HepG2 (cell line): ENCODE results near the gene KCTD4. TPM values are rescaled to one million over a fixed set of nuclear protein-coding genes. Genes with fewer than 3 reads are reported as not detected.

Source experiments
- ATAC-seq: fragments of 200-7000 bp; cut with Tn5 transposase; 3 replicates; pipeline ENCODE4 v1.9.1; 2020; ENCODE audit warnings: mild to moderate bottlenecking, moderate library complexity
- BruUV-seq: library from RNA; stranded (reverse); fragments of 400-500 nt; replicated peaks from 2 replicates; lab custom pipeline; 2021; lab: Mats Ljungman, UMichigan
- CTCF ChIA-PET: fragments of 300-600 bp; formaldehyde crosslinking; extraction: SDS; loops from one replicate; lab custom pipeline; 2021; ENCODE audit warnings: low total read pairs, inconsistent platforms, low intra/inter-chr PET ratio; lab: Yijun Ruan, JAX
- POLR2A ChIA-PET: fragments of 350-600 bp; sonication (Branson Sonifier 250); formaldehyde crosslinking; loops from one replicate; lab custom pipeline; 2020; ENCODE audit warnings: antibody characterized with exemption, inconsistent platforms; lab: Yijun Ruan, JAX
- DNase-seq: peaks from one replicate; pipeline ENCODE4 v3.0.0-alpha.2; 2015; ENCODE audit warnings: low spot score
- FAIRE-seq: peaks from 3 replicates; lab custom pipeline; 2011; peaks lifted over from hg19 to GRCh38; lab: Jason Lieb, UNC
- H2AFZ ChIP-seq: one replicate; pipeline ENCODE4 v1.6.1; 2011; ENCODE audit warnings: low read length, inconsistent platforms
- H3K27ac ChIP-seq: fragments of 300-600 bp; 3 replicates; pipeline ENCODE4 v1.8.0; 2011; ENCODE audit warnings: mixed run types, mild to moderate bottlenecking, mixed read lengths, low read length, inconsistent platforms; ENCODE audit not compliant: insufficient read depth; ENCODE audit errors: extremely low read length
- H3K27me3 ChIP-seq, 2 experiments: fragments of 200-600 bp in 1 of 2; 2 replicates in 1 of 2; 3 replicates in 1 of 2; pipeline versions ENCODE4 v1.6.0 to v1.8.0; 2011; ENCODE audit warnings: low read length in 2 of 2, mild to moderate bottlenecking in 2 of 2, moderate library complexity in 2 of 2, inconsistent platforms in 1 of 2; ENCODE audit not compliant: insufficient read depth in 2 of 2, control insufficient read depth in 1 of 2
- H3K36me3 ChIP-seq, 2 experiments: fragments of 200-600 bp in 1 of 2; replicated peaks in 1 of 2; 2 replicates in 1 of 2; 3 replicates in 1 of 2; pipeline versions ENCODE4 v1.5.1 to v1.8.0; 2011; ENCODE audit warnings: low read length in 2 of 2, inconsistent platforms in 1 of 2; ENCODE audit not compliant: insufficient read depth in 2 of 2, control insufficient read depth in 1 of 2
- H3K4me1 ChIP-seq: 2 replicates; pipeline ENCODE4 v1.5.1; 2012; ENCODE audit warnings: low read length, inconsistent platforms; ENCODE audit not compliant: insufficient read depth
- H3K4me2 ChIP-seq: 2 replicates; pipeline ENCODE4 v1.6.0; 2011; ENCODE audit warnings: low read depth, low read length, inconsistent platforms
- H3K4me3 ChIP-seq, 3 experiments: fragments of 200-600 bp in 1 of 3; sonication (generic), shearing (Covaris generic) in 1 of 3; replicated peaks in 1 of 3; 2 replicates each; pipeline ENCODE4 v1.5.1; 2011 to 2016; ENCODE audit warnings: low read length in 3 of 3, inconsistent platforms in 2 of 3, low read depth in 2 of 3, mild to moderate bottlenecking in 2 of 3, control low read depth in 1 of 3, mixed read lengths in 1 of 3; ENCODE audit not compliant: insufficient read depth in 1 of 3
- H3K79me2 ChIP-seq: one replicate; pipeline ENCODE4 v1.6.1; 2011; ENCODE audit warnings: low read length, inconsistent platforms; ENCODE audit not compliant: insufficient read depth
- H3K9ac ChIP-seq: 2 replicates; pipeline ENCODE4 v1.6.0; 2011; ENCODE audit warnings: mild to moderate bottlenecking, low read depth, low read length, inconsistent platforms; ENCODE audit not compliant: insufficient read depth
- H3K9me3 ChIP-seq: 2 replicates; pipeline ENCODE4 v1.5.1; 2012; ENCODE audit warnings: mild to moderate bottlenecking, low read length
- H4K20me1 ChIP-seq: 2 replicates; pipeline ENCODE4 v1.6.0; 2011; ENCODE audit warnings: inconsistent platforms, mild to moderate bottlenecking, low read length, moderate library complexity; ENCODE audit not compliant: insufficient read depth
- BRF2 ChIP-seq: sonication (generic); formaldehyde crosslinking; IDR thresholded peaks from 2 replicates; pipeline ENCODE4 v1.8.1; 2022; ENCODE audit warnings: mild to moderate bottlenecking, missing genetic modification reagents
- IKZF5 ChIP-seq: IDR thresholded peaks from 2 replicates; pipeline ENCODE4 v1.6.1; 2018; ENCODE audit warnings: missing genetic modification reagents, mild to moderate bottlenecking, missing compliant biosample characterization
- SMAD1 ChIP-seq: sonication (generic); formaldehyde crosslinking; IDR thresholded peaks from 2 replicates; pipeline ENCODE4 v1.4.0; 2020; ENCODE audit warnings: missing genetic modification reagents, low read depth, mild to moderate bottlenecking, borderline replicate concordance
- STAT6 ChIP-seq: sonication (generic); formaldehyde crosslinking; IDR thresholded peaks from 2 replicates; pipeline ENCODE4 v1.4.0; 2020; ENCODE audit warnings: missing genetic modification reagents, mild to moderate bottlenecking, borderline replicate concordance
- ZBTB42 ChIP-seq: sonication (generic); formaldehyde crosslinking; IDR thresholded peaks from 2 replicates; pipeline ENCODE4 v1.5.0; 2020; ENCODE audit warnings: mild to moderate bottlenecking, missing genetic modification reagents
- ZNF121 ChIP-seq: sonication (generic); formaldehyde crosslinking; IDR thresholded peaks from 2 replicates; pipeline ENCODE4 v1.5.0; 2020; ENCODE audit warnings: mild to moderate bottlenecking, missing genetic modification reagents
- ZNF607 ChIP-seq: sonication (generic); formaldehyde crosslinking; IDR thresholded peaks from 2 replicates; pipeline ENCODE4 v1.5.1; 2020; ENCODE audit warnings: missing genetic modification reagents, mild to moderate bottlenecking, borderline replicate concordance
- ZSCAN31 ChIP-seq: sonication (generic); formaldehyde crosslinking; IDR thresholded peaks from 2 replicates; pipeline ENCODE4 v1.5.0; 2020; ENCODE audit warnings: low read depth, mild to moderate bottlenecking, missing genetic modification reagents
- WGBS: methylation state at CpG from one replicate; pipeline ENCODE4 v1.1.6; 2017; ENCODE audit warnings: low lambda C conversion rate; 5-methylcytosine and 5-hydroxymethylcytosine counted together
- in situ Hi-C: cut with HindIII; loops from 2 replicates; pipeline ENCODE4 v1.10.0; 2017; ENCODE audit warnings: low pct_unique_long_range_greater_than_20kb; ENCODE audit not compliant: extremely low pct_ligation_motif_present
- intact Hi-C: fragments of 100-400 bp; cut with micrococcal nuclease; formaldehyde crosslinking; loops from one replicate; pipeline ENCODE4 v1.10.0; 2022; ENCODE audit not compliant: unreplicated experiment
- polyA plus RNA-seq, 8 experiments: library from polyadenylated mRNA; depleted of rRNA in 3 of 8; stranded (reverse) in 7 of 8; unstranded in 1 of 8; fragments of >200 nt; fragmentation: Illumina TruSeq in 4 of 8; extraction: Trizol in 4 of 8; gene quantifications; 2 replicates each; pipeline versions ENCODE4 v1.2.1 to v1.2.3, GENCODE V29; 2011 to 2016; ENCODE audit warnings: low read depth in 4 of 8, missing spikeins in 1 of 8, mixed read lengths in 1 of 8; ENCODE audit not compliant: insufficient read depth in 1 of 8
- total RNA-seq, 5 experiments: library from RNA; depleted of rRNA; stranded (reverse); fragments of >200 nt; fragmentation: Illumina TruSeq; extraction: Trizol; gene quantifications; 2 replicates each; pipeline ENCODE4 v1.2.3, GENCODE V29; 2016; ENCODE audit warnings: low read depth in 1 of 5

The KCTD4 gene
- total and polyA plus RNA-seq, 2 of the 13 experiments (the other 11 are each of a cell fraction or from before 2014, with no cell fraction given), result not detected

GRCh38 chr13:45196096-45196495 lies 4.7 kb downstream of the KCTD4 start (continued):
- TF ChIP-seq ZNF607, result no peak

- Histone ChIP-seq H2AFZ (no peak overlapping the region), H3K27ac (no peak overlapping the region), H3K36me3 (peaks cover 1 to 4% of the 10 kb centered on the region in 2 experiments; a peak in 3 of 5 replicates), H3K9me3 (no peaks in the 10 kb centered on the region), H3K27me3 (no peaks in the 10 kb centered on the region), H3K4me3 (no peak overlapping the region), H3K4me2 (no peak overlapping the region), H3K4me1 (no peaks in the 10 kb centered on the region), H3K79me2 (peaks cover 2% of the 10 kb centered on the region), H3K9ac (no peak overlapping the region), H4K20me1 (no peaks in the 10 kb centered on the region)
- DNase-seq (no peak), ATAC-seq (no peak), FAIRE-seq (no peak)
- CTCF ChIA-PET, result no interaction called here
- no TSS peak for BruUV-seq
- intact Hi-C loops, result no loop called here
- POLR2A ChIA-PET, result no interaction called here
- in situ Hi-C loops, result no loop called here
- 96% methylated on average over 1 of the region's 1 CpG for WGBS
- no peak for TF ChIP-seq ZSCAN31
- TF ChIP-seq ZBTB42 (CRISPR knock-in tag), result no peak
- TF ChIP-seq STAT6 (CRISPR knock-in tag), result no peak
- TF ChIP-seq IKZF5, result no peak
- no peak for TF ChIP-seq BRF2 (CRISPR knock-in tag)
- no peak for TF ChIP-seq ZNF121 (CRISPR knock-in tag)
- TF ChIP-seq SMAD1 (CRISPR knock-in tag), result no peak
Measured at GRCh38 chr13:45195421-45195820, 5.4 kb downstream of the KCTD4 start.
